Frontal cortex (tissue), 4 donors: ENCODE measurements around the gene SCARB2. TPM values are rescaled to one million over a fixed set of nuclear protein-coding genes. Genes with fewer than 3 reads are reported as not detected.

ENCODE experiments used
- DNase-seq, 2 donors: peaks; one replicate each; pipeline ENCODE4 v3.0.0; 2012; ENCODE audit warnings: low spot score in 2 of 2
- FAIRE-seq: peaks from 2 replicates; lab custom pipeline; 2012; peaks lifted over from hg19 to GRCh38; lab: Jason Lieb, UNC
- total RNA-seq: library from RNA; depleted of rRNA; stranded (reverse); fragments of >200 nt; gene quantifications from one replicate; pipeline ENCODE4 v1.2.3, GENCODE V29; 2014
- donor health status: control.
- donor health status: control.
- donor health status: control.

The SCARB2 gene
- total RNA-seq, 1 donor from 2014 or later: 263 TPM

GRCh38 chr4:76168688-76169087, 44.9 kb downstream of the SCARB2 start:
- no peak for FAIRE-seq
- DNase-seq: no peak

- FAIRE-seq (no peak), DNase-seq (no peak)
Observed at GRCh38 chr4:76166480-76166879, 47.1 kb downstream of the SCARB2 start.

GRCh38 chr4:76160355-76160754, 53.3 kb downstream of the SCARB2 start:
- no peak for DNase-seq
- FAIRE-seq: no peak

- DNase-seq (no peak), FAIRE-seq (no peak)
Observed at GRCh38 chr4:76156635-76157034, 57.0 kb downstream of the SCARB2 start.

- DNase-seq: no peak
- FAIRE-seq: no peak
Observed at GRCh38 chr4:76155979-76156378, 57.6 kb downstream of the SCARB2 start.

GRCh38 chr4:76153356-76153755, 60.3 kb downstream of the SCARB2 start:
- DNase-seq (no peak), FAIRE-seq (peak; percentile 91)

GRCh38 chr4:76148142-76148865, 65.3 kb downstream of the SCARB2 start, which contains the start of gene NUP54:
TSS of gene NUP54 (minus strand) at chr4:76148397. CDS start at chr4:76148374, 23 bp downstream.
- DNase-seq (peak; percentile 72 to 89), FAIRE-seq (no peak)

- FAIRE-seq (no peak), DNase-seq (peak; percentile 10 to 54)
Observed at GRCh38 chr4:76147454-76148141, 66.0 kb downstream of the SCARB2 start.

GRCh38 chr4:76144546-76144945, 69.1 kb downstream of the SCARB2 start:
- DNase-seq (no peak), FAIRE-seq (peak; percentile 30)

GRCh38 chr4:76141241-76141640, 72.4 kb downstream of the SCARB2 start:
- DNase-seq (no peak), FAIRE-seq (no peak)

- DNase-seq (no peak), FAIRE-seq (no peak)
Observed at GRCh38 chr4:76127754-76128153, 85.9 kb downstream of the SCARB2 start.

GRCh38 chr4:76125816-76126215, 87.8 kb downstream of the SCARB2 start:
- FAIRE-seq (no peak), DNase-seq (no peak)

- DNase-seq (no peak), FAIRE-seq (no peak)
Observed at GRCh38 chr4:76120199-76120598, 93.4 kb downstream of the SCARB2 start.

GRCh38 chr4:76117536-76117935, 96.1 kb downstream of the SCARB2 start:
- no peak for FAIRE-seq

GRCh38 chr4:76116821-76117220, 96.8 kb downstream of the SCARB2 start:
- FAIRE-seq (no peak), DNase-seq (no peak)

More at GRCh38 chr4:76117536-76117935, 96.1 kb downstream of the SCARB2 start:
- no peak for DNase-seq

Other genes with a start within 250 kb of the SCARB2 start
- gene SDAD1, start 222.9 kb downstream of the SCARB2 start, total RNA-seq: 39.5 TPM
- gene CXCL9, start 206.3 kb downstream of the SCARB2 start, total RNA-seq: not detected
- gene CXCL10, start 190.3 kb downstream of the SCARB2 start, total RNA-seq: not detected
- gene CXCL11, start 177.8 kb downstream of the SCARB2 start, total RNA-seq: not detected
- gene ART3, start 139.1 kb downstream of the SCARB2 start, total RNA-seq: 2.9 TPM
- gene NUP54, start 65.4 kb downstream of the SCARB2 start, total RNA-seq: 128 TPM
- 4.1 TPM for gene FAM47E, start 37.9 kb upstream of the SCARB2 start, total RNA-seq
- gene STBD1, start 92.9 kb upstream of the SCARB2 start, total RNA-seq: 0.41 TPM
- 6.1 TPM for gene CCDC158, start 207.3 kb upstream of the SCARB2 start, total RNA-seq
- gene SHROOM3, start 221.4 kb upstream of the SCARB2 start, total RNA-seq: 9.8 TPM